HG02884 (cell line): Measurements from ENCODE around the gene FNIP2.
"Not testable (repeated sequence)": the region's sequence is repeated elsewhere in the genome, so short reads cannot be mapped to it uniquely, and the experiment has no call there.

Experiments used
- ATAC-seq: cut with Tn5 transposase; IDR thresholded peaks from one replicate; pipeline ENCODE4 v1.9.1; 2021; ENCODE audit warnings: mild to moderate bottlenecking, moderate library complexity; ENCODE audit not compliant: unreplicated experiment

FNIP2 gene

DNA sequence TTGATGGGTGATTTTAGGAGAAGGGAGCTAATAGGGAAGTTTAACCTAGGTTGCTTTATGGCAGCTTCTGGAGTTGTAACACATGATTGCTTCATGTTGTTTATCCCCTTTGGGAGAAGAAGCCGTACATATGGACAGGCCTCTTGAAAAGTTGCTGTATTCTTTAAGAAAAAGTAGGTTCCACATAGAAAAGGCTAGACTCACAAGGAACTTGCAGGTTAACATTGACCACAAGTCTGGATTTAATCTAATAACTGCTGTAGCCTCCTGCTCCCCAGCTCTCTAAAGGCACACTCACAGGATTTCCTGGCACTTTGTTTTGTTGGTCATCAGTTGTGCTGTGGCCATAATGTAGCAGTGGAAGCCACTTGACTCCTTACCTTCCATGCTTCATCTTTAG, 19.7 kb downstream of the FNIP2 start:
- no peak for ATAC-seq

DNA sequence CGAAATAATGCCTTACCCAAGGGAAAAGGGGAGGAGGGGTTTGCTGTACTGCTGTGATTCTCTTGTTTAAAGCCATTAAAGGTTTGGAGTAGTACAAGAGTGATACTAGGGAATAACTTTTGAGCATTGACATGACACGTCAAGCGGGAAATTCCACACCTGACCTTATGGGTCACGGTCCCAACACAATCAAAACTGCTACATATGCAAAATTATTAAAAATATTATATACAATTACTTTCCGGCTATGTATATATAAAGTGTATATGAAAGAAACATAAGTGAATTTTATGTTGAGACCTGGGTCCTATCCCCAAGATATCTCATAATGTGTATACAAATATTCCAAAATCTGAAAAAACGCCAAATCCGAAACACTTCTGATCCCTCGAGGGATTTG, 21.0 kb downstream of the FNIP2 start:
- ATAC-seq, result no peak

DNA sequence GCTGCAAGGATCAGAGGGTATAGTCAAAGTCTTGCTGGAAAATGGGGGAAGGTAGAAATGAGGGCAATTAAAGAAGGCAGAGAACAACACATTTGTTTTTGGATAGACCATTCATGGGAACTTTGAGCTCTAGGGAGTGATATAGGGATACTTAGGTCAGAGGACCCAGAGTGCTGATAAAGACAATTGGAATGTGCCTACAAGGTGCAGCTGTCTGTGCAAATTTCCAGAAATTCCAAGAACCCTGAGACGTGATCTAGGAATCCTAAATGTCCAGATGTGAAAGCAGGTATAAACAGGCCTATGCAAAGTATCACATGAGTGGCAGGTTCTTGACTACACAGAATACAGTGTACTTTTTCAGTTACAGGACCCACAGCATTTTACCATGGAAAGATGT, 24.2 kb downstream of the FNIP2 start:
- ATAC-seq, result no peak

DNA sequence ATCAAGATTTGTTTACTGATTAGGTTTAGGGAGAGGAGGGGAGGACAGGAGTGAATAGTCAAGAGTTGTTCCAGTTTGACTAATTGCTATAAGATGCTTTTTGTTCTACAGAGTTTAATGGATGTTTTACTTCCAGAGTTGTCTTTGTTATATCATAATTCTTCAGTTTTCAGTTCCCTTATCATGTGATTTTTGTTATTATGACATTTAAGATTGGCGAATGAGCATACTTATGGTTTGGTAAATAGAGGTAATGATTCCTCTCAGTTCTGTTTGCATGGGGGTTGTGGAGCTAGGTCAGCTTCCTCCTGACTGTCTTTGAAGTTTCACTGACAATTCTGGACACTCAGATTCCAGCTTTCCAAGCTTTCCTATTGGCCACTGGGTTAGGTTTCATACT, 24.6 kb downstream of the FNIP2 start:
- ATAC-seq, result not testable (repeated sequence)

DNA sequence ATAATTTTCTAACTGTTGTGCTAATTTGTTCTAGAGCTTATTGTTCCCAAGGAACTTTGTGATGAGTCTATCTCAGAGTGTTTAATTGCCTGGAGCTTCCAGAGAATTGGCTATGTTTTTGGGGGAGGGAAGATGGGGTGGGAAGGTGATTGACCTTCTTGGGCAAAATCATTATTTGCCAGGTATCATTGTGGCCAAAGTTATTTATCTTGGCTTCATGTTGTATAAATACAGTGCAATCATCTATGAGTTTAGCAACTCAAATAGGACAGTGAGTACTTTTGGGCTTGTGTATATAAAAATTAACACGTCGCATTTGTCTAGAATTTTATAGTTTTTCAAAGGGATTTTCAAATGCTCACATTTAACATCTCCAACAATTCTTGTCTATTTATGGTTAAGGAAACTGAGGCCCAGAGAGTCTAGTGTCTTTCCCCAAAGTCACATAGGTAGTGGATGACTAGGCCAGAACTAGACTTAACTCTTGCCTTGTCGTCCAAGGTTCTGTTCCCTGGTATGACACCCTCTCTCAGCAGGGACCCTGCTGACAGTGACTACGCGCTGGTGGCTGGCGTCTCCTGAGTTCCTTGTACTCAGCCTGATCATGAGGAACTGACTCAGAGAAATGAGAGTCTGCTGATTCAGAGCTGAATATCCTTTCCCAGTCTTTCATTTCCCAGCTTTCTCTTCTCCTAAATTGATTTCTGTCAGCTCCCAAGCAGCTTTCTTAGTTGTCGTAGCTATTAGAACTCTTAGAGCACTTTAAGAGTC, 27.7 kb downstream of the FNIP2 start:
- ATAC-seq, result no peak

DNA sequence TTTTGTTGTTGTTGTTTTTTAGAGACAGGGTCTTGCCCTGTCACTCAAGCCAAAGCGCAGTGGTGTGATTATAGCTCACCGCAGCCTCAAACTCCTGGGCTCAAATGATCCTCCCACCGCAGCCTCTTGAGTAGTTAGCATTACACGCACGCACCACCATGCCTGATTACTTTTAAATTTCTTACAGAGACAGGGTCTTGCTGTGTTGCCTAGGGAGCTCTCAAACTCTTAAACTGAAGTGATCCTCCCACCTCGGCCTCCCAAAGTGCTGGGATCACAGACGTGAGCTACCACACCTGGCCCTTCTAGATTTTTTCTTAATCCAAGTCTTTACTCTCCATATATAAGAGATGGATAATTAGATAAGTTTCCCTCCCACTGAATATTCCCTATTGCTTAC, 29.2 kb downstream of the FNIP2 start:
- ATAC-seq, result no peak

DNA sequence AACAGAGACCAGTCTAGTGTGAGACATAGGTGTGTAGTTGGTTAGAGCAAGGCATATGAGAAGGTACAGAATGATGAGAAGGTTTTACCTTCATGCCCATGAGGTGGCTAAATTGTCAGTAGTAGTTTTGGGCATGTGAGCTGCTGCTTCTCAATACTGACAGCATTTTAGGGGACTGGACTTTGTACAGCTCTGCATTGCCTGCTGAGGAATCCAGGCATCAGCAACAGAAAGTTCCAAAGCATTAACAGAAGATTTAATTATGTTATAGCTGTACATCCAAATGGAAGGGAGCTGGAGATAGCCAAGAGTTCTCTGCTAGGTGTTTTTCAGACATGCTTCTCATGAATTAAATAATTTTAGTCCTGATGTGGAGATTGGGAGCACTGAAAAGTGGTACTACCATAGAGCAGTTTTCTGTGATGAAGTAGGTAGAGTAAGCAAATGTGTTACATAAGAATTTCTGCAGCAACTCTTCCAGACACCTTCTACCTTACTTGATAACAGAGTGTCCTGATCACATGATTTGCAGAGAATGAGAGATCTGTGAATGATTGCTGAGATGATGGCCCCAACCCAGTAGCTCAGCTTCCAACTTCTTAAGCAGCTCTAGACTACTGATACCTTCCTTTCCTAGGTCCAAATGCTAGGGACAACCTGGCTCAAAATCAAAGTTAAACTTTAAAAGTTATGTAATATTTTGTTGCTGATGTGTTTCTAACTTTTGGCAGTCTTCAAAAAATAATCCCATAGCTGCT, 30.4 kb downstream of the FNIP2 start:
- ATAC-seq, result no peak

DNA sequence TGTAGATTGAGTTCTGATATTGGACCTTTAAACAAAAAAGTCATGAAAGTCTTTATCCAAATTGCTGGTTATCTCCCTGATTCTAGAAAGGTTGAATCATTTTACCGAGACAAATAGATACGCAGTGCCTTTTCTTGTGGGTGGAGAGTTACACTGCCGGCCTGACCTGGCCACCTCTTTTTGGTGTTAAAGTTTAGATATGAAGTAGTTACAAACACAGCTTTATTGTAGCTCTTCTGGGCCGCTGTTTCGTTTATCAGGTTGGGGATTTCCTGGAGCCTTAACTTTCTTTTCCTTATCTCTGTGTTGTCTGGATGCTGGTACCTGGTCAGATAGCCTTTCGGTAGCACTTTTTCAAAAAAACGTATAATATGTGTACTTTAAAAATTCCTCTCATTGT, 31.0 kb downstream of the FNIP2 start:
- ATAC-seq, result no peak

DNA sequence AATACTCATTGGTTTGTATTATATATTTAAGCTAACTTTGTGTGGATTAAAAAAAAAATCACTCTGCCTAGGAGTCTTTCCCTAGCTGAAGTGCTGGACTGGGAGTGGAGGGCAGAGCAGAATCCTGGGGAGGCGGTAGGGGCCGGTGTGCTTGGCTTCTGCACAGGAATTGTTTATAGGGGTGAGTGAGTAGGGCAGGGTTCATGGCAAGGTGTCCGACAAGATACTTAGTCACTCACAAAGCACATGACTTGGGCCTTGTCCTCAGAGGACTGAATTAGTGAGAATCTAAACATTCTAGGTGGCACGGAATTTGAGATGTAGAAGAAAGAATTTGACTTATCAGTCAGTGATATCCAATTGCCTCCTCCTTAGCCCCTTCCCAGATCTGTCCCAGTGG, 32.2 kb downstream of the FNIP2 start:
- ATAC-seq, result no peak

DNA sequence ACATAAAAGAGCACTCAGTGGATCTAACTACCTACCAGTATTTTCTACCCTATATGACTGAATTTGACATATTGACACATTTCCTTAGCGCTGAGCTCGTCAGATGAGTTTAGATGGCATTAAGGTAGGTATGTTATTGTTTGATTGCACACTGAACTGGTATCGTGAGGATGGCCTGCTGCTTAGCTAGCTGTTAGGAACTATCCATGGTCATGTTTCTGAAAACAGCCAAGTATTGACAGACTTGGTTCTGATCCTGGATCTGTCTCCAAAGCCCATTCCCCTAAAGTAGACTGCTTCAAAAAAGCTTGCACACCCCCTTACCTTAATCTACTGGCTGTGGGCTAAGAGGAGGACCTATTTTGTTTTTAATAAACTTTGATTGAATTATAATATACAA, 32.9 kb downstream of the FNIP2 start:
- no peak for ATAC-seq

DNA sequence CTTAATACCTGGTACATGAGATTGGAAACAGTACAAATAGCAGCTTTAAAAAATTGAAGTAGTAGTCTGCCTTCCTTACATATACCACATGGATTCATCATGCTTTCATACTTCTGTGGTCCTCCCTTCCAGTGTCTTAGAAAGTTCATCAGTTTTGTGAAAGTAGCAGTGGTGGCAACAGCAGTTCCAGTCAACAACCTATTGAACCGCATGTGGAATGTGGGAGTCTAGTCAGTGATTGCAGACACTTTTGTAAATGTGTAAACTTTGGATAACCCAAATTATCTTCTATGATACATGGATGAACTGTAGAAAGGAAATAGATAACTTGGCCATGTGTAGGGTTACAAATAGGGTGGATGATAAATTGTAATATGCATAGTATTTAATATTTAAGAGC, 34.1 kb downstream of the FNIP2 start:
- no peak for ATAC-seq

DNA sequence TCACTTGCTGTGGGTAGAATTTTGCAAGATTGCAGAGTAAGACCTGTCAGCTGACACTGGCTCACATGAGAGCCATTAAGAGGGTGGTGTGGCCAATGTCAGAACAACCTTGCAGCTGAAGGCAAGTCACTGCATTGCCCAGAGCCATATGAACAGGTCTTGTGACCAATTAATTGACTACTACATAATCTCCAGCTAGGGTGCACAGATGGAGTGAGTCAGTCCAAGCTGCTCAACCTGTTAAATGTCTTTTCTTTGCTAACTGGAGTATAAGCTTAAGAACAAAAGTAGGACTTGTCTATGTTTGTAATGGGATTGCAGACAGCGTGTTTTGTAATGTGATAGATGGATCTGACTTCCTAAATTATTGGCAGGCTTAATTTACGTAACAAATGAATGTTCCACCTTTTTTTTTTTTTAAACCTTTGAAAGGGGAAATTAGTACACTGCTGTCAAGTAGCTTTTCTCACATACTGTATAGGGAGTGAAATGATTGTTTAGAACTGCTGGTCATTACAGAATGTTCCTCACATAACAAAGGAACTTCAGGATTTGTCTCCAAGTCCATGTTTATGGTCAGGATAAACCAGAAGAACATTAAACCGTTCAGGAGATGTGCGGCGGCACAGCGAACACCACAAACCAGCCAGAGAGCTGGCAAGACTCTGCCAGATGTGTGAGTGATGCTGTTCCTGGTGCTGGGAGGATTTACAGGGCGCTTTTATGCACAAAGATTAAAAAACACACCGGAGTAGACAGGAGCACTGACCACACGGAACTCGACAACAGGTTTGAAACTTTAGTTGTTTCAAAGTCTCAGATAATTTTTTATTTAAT, 37.0 kb downstream of the FNIP2 start:
- ATAC-seq, result no peak

DNA sequence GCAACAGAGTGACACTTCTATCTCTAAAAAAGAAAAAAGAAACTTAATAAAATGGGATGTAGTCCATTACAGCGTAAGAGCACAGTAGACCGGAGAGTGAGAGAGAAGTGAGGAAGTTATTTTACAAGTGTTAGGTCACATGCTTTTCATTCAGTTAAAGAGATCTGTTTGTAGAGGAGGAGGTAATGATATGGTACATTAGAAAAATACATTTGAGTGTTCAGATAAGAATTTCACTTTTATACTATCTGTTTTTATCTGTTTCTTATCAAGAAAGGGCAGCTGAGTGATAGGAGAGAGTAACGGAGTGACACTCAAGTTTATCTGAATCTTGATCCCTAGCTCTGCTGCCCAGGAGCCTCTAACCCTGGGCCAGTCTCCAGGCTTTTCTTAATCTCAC, 38.9 kb downstream of the FNIP2 start:
- no peak for ATAC-seq

DNA sequence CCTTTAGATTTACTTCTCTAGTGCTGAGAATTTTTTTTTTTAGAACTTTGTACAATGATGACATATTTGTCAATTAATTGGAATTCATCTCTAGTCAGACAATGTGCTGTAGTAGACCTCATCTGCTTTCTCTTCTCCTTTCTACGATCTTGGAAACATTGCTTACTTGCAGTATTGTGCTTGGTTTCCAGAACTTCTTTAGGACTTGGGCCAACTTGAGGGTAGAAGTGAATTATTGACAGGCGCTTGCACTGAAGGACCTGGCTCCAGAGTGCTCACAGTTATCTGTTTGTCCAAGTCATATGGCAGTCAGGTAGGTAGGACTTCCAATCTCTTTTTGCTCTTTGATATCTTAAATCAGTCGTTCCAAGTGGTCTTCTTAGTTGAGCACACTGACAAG, 39.6 kb downstream of the FNIP2 start:
- no peak for ATAC-seq

DNA sequence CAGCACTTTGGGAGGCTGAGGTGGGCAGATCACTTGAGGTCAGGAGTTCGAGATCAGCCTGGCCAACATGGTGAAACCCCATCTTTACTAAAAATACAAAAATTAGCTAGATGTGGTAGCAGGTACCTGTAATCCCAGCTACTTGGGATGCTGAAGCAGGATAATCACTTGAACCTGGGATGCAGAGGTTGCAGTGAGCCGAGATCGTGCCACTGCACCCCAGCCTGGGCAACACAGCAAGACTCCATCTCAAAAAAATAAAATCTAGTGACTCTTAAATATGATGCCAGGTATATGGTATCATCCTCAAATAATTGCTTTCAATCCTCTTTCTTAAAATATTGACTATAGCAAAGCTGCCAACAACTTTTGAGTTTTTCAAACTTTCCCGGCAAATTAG, 40.4 kb downstream of the FNIP2 start:
- peak; percentile 0 for ATAC-seq

DNA sequence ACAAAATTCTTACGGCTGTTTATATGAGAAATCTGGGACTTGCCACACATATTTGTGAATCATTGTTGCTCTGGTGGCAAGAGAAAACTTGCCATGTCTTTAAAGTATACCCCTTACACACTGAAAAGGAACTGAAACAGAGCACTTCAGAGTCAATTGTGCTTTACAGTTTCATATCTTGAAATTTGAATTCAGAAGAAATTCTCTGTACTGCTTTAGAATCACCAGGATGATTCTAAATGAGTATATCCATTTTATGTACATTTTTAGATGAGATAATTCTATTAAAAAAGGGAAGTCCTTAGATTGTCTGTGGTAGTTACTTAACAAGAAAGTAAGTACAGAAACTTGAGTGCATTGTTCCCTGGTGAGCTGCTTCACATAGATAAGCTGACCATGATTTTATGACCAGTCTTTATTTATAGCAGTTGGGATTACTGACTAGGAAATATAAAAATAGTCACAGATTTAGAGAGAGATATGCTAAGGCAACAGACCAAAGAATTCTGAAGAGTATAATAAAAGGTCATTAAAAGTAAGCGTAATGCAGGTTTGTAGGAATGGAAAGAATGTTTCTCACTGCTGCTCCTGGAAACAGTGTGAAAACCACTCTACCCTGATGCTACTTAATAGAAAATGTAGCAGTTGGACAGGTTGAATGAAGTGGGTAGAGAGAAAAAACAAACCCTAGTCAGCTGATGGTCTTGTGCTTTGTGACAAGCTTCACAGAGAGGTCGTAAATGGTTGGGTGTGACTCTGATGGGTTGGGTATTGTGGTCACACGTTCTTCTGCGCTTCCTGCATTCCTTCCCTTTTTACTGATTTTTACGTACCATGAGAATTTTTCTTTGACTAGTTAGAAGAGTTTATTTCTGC, 41.0 kb downstream of the FNIP2 start:
- peak; percentile 78 for ATAC-seq

DNA sequence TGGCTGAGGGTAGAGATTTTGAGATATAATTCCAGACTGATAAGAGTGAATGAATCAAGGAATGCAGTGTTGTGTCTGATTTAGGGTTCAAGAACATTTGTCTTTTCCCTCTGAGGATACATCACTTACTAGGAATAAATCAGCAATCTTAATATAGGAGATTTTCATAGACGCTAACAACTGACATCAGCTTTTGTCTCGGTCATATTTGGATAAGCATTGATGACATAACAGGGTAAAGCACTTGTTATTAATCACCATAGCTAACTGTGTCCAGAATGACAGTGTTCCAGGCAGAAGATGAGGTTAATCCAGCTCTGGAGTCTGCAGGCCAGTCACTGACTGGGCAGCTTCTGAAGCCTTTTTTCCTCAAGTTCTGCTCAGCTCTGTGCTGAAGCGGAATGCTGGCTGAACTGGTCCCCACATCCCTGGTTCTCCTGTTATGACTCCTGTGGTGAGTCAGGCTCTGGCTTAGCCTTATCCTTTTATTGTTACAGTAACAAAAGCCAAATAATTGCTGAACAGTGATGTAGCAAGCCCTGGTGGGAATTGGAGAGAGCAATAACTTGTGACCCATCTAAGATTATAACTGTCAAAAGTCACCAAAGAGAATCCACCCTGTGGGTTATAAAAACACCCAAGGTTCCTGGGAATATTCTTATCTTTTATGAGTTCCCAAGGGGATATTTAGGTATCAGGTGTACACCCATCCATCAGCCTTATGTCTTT, 41.8 kb downstream of the FNIP2 start:
- no peak for ATAC-seq

DNA sequence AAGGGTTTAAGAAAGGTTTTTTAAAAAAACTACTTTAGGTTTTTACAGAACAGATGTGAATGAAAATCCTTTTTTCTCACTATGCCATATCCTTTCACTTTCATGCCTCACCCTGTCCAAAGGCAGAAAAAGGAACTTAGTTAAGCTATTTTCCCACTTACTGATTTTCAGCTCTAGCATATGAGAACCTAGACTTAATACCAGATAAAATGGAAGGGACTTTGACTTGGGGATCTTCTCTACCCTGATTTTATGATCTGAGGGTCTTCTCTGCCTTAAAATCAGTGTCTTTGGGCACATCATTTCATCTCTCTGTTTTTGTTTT, 42.4 kb downstream of the FNIP2 start:
- no peak for ATAC-seq

DNA sequence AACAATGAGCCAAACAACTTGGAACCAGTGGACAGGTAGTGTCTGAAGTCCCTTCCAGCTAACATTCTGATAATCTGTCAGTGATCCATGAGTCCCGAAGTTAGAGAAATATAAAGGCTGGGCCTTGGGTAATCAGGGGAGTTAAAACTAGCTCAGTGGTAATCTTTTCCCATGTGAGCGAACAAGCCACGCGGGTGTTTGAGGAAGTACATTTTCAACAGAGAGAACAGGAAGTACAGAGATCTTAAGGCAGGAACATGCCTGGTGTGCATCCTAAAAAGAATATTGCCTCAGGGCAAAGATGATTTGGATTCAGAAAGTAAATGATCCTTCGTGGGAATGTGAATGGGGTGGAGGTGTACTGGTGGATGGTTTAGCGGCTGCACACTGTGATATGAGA, 42.9 kb downstream of the FNIP2 start:
- no peak for ATAC-seq

DNA sequence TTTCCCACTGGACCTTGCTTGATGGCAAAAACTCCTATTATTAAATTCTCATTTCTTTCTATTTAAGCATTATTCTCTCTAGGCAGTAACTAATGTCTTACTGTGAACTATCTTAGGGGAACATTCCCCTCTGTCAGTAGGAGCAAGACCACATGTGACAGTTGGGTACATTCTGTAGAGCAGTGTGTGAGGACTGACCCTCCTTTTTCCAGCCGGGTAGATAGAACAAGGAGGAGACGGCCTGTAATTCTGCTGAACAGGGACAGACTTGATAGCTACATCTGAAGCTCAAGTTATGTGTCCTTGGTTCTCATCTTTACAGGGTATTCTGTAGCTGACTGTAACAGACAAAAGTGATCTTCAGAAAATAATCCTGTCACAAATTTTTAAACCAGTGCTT, 43.3 kb downstream of the FNIP2 start:
- ATAC-seq, result no peak
